IMR-90 (cell line): Measurements from ENCODE around the gene CENPN. TPM values are rescaled to one million over a fixed set of nuclear protein-coding genes. Genes with fewer than 3 reads are reported as not detected.

Experiments used
- ATAC-seq: fragments of 200-7000 bp; cut with Tn5 transposase; 2 replicates; pipeline ENCODE4 v1.9.1; 2020; ENCODE audit warnings: low read depth, mild to moderate bottlenecking, moderate library complexity
- BruUV-seq: library from RNA; stranded (reverse); fragments of 400-500 nt; replicated peaks from 2 replicates; lab custom pipeline; 2021; lab: Mats Ljungman, UMichigan
- CTCF ChIA-PET: fragments of 300-600 bp; formaldehyde crosslinking; extraction: SDS; loops from one replicate; lab custom pipeline; 2021; ENCODE audit warnings: antibody characterized with exemption; lab: Yijun Ruan, JAX
- POLR2A ChIA-PET: fragments of 300-600 bp; sonication (Branson Sonifier 250); formaldehyde crosslinking; loops from one replicate; lab custom pipeline; 2022; ENCODE audit warnings: antibody characterized with exemption; ENCODE audit not compliant: unreplicated experiment; lab: Charles Lee
- DNase-seq: peaks from one replicate; pipeline ENCODE4 v3.0.0; 2013
- H2AFZ ChIP-seq: replicated peaks from 2 replicates; pipeline ENCODE3; 2013; ENCODE audit warnings: low read length, mild to moderate bottlenecking; ENCODE audit not compliant: poor library complexity
- H2AK5ac ChIP-seq: 2 replicates; pipeline ENCODE4 v1.6.1; 2013; ENCODE audit warnings: low read depth, low read length, inconsistent platforms
- H2AK9ac ChIP-seq: replicated peaks from 2 replicates; pipeline ENCODE3; 2013; ENCODE audit warnings: mild to moderate bottlenecking, low read depth, low read length, moderate library complexity; ENCODE audit not compliant: poor library complexity
- H2BK120ac ChIP-seq: 2 replicates; pipeline ENCODE4 v1.6.1; 2013; ENCODE audit warnings: low read depth, low read length, inconsistent platforms
- H2BK15ac ChIP-seq: 3 replicates; pipeline ENCODE4 v1.6.1; 2013; ENCODE audit warnings: low read depth, low read length, inconsistent platforms
- H2BK20ac ChIP-seq: 2 replicates; pipeline ENCODE4 v1.6.1; 2013; ENCODE audit warnings: low read depth, mild to moderate bottlenecking, inconsistent platforms, low read length, moderate library complexity
- H2BK5ac ChIP-seq: 2 replicates; pipeline ENCODE4 v1.6.1; 2013; ENCODE audit warnings: mild to moderate bottlenecking, low read depth, low read length, inconsistent platforms; ENCODE audit not compliant: poor library complexity, severe bottlenecking
- H3K14ac ChIP-seq: replicated peaks from 2 replicates; pipeline ENCODE4 v1.6.1; 2013; ENCODE audit warnings: low read depth, low read length, inconsistent platforms
- H3K18ac ChIP-seq: 2 replicates; pipeline ENCODE4 v1.6.1; 2013; ENCODE audit warnings: low read depth, low read length, control low read depth
- H3K23ac ChIP-seq: 2 replicates; pipeline ENCODE4 v1.6.1; 2013; ENCODE audit warnings: low read depth, low read length, inconsistent platforms
- H3K27ac ChIP-seq: 2 replicates; pipeline ENCODE4 v1.5.1; 2013; ENCODE audit warnings: mild to moderate bottlenecking, control low read depth, low read length; ENCODE audit not compliant: insufficient read depth
- H3K27me3 ChIP-seq: 2 replicates; pipeline ENCODE4 v1.6.1; 2013; ENCODE audit warnings: low read length; ENCODE audit not compliant: control insufficient read depth, insufficient read depth
- H3K36me3 ChIP-seq: 2 replicates; pipeline ENCODE4 v1.6.1; 2013; ENCODE audit warnings: low read length, mixed read lengths; ENCODE audit not compliant: control insufficient read depth, insufficient read depth
- H3K4ac ChIP-seq: 2 replicates; pipeline ENCODE4 v1.6.1; 2013; ENCODE audit warnings: low read depth, low read length, inconsistent platforms
- H3K4me1 ChIP-seq: 2 replicates; pipeline ENCODE4 v1.6.1; 2013; ENCODE audit warnings: low read length, mixed read lengths; ENCODE audit not compliant: control insufficient read depth, insufficient read depth
- H3K4me2 ChIP-seq: 2 replicates; pipeline ENCODE4 v1.6.1; 2013; ENCODE audit warnings: low read depth, mild to moderate bottlenecking, control low read depth, low read length, moderate library complexity
- H3K4me3 ChIP-seq: 2 replicates; pipeline ENCODE4 v1.5.1; 2013; ENCODE audit warnings: low read depth, mild to moderate bottlenecking, control low read depth, low read length, moderate library complexity; ENCODE audit not compliant: insufficient read depth
- H3K56ac ChIP-seq: 2 replicates; pipeline ENCODE4 v1.6.1; 2013; ENCODE audit warnings: low read length, inconsistent platforms; ENCODE audit not compliant: insufficient read depth; ENCODE audit errors: extremely low read depth
- H3K79me1 ChIP-seq, 2 experiments: 2 replicates each; pipeline ENCODE4 v1.6.1; 2013; ENCODE audit warnings: low read length in 2 of 2, inconsistent platforms in 1 of 2, low read depth in 1 of 2
- H3K9ac ChIP-seq: 2 replicates; pipeline ENCODE4 v1.6.1; 2013; ENCODE audit warnings: low read depth, low read length, control low read depth
- H3K9me1 ChIP-seq: 2 replicates; pipeline ENCODE4 v1.6.1; 2013; ENCODE audit warnings: low read length, inconsistent platforms; ENCODE audit not compliant: insufficient read depth
- H3K9me3 ChIP-seq: 2 replicates; pipeline ENCODE4 v1.6.1; 2013; ENCODE audit warnings: low read length; ENCODE audit not compliant: control insufficient read depth, insufficient read depth
- H4K20me1 ChIP-seq: 2 replicates; pipeline ENCODE4 v1.6.1; 2013; ENCODE audit warnings: low read length, inconsistent platforms; ENCODE audit not compliant: insufficient read depth
- H4K5ac ChIP-seq: 2 replicates; pipeline ENCODE4 v1.6.1; 2013; ENCODE audit warnings: mild to moderate bottlenecking, low read depth, low read length, control low read depth
- H4K8ac ChIP-seq, 2 experiments: 2 replicates each; pipeline ENCODE4 v1.6.1; 2013; ENCODE audit warnings: low read depth in 2 of 2, low read length in 2 of 2, control low read depth in 1 of 2, inconsistent platforms in 1 of 2
- H4K91ac ChIP-seq: 2 replicates; pipeline ENCODE4 v1.6.1; 2013; ENCODE audit warnings: low read depth, low read length, inconsistent platforms; ENCODE audit not compliant: insufficient read depth
- FOS ChIP-seq: fragments of 150-350 bp; IDR thresholded peaks from 2 replicates; pipeline ENCODE4 v1.6.1; 2016; ENCODE audit warnings: low read depth, low read length
- MXI1 ChIP-seq: IDR thresholded peaks from 2 replicates; pipeline ENCODE4 v1.6.1; 2012; ENCODE audit warnings: low read depth, mild to moderate bottlenecking, low read length, moderate library complexity, borderline replicate concordance
- WGBS, 2 experiments: methylation state at CpG; one replicate each; pipeline versions ENCODE4 v1.1.5 to v1.1.7; 2013; ENCODE audit warnings: missing lambda C conversion rate in 2 of 2; ENCODE audit not compliant: insufficient read length in 1 of 2; ENCODE audit errors: extremely low coverage in 2 of 2; 5-methylcytosine and 5-hydroxymethylcytosine counted together
- dilution Hi-C: fragments of 300-500 bp; cut with HindIII; formaldehyde crosslinking; loops from one replicate; pipeline ENCODE4 v1.14.3; 2018; ENCODE audit warnings: low sequenced_read_pairs; ENCODE audit not compliant: unreplicated experiment
- in situ Hi-C: fragments of 300-500 bp; cut with MboI; formaldehyde crosslinking; loops from 3 replicates; pipeline ENCODE4 v1.14.3; 2019; ENCODE audit warnings: low sequenced_read_pairs, inconsistent platforms, mixed read lengths
- intact Hi-C: fragments of 100-400 bp; cut with micrococcal nuclease; formaldehyde crosslinking; loops from 2 replicates; pipeline ENCODE4 v1.10.0; 2022
- polyA plus RNA-seq, 3 experiments: library from polyadenylated mRNA; depleted of rRNA; stranded (reverse); fragments of >200 nt; gene quantifications; 2 replicates each; pipeline ENCODE4 v1.2.3, GENCODE V29; 2012; ENCODE audit warnings: low replicate concordance in 1 of 3
- total RNA-seq: library from RNA; depleted of rRNA; stranded (reverse); fragments of >200 nt; gene quantifications from 2 replicates; pipeline ENCODE4 v1.2.3, GENCODE V29; 2012
- TF ChIP-seq, protein P1 (sequence below): conservative IDR thresholded peaks from 2 replicates; pipeline ENCODE4 v1.5.1; 2012; ENCODE audit warnings: mild to moderate bottlenecking, low read depth, low read length, improper control_type of control experiment

Gene CENPN
- total and polyA plus RNA-seq, 2 of the 4 experiments (the other 2 are of a cell fraction), result 20.5 to 22.8 TPM

DNA sequence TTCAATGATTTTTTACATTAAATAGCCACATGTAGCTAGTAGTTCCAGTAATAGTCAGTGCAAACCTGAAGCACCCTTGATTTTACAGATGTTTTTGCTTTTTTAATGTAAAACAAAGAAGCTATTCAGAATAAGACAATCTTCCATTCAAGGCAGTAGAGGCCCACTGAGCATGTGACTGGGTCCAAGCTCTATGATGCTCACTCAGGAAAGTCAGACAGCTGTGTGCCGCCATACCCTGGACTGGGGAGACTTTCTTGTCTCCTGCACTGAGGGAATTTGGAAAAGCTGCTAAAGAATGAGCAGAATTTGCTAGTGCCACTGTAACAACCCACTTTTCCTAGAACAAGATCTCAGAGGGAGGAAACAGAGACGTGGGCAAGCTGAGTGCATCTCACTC is 11.5 kb downstream of the CENPN start:
- Histone ChIP-seq H2BK120ac (no peak overlapping the region), H3K9ac (no peak overlapping the region), H2BK20ac (no peak overlapping the region), H4K5ac (no peak overlapping the region), H3K4me3 (no peak overlapping the region), H2BK5ac (no peak overlapping the region), H2AK5ac (no peak overlapping the region), H3K14ac (no peak overlapping the region), H2AK9ac (no peak overlapping the region), H3K23ac (no peak overlapping the region), H3K36me3 (peaks cover 16% of the 10 kb centered on the region), H2BK15ac (no peak overlapping the region), H3K4me2 (no peak overlapping the region), H3K27me3 (no peaks in the 10 kb centered on the region), H4K20me1 (no peaks in the 10 kb centered on the region; the same call in 1 of the 2 replicates), H3K79me1 (peaks cover under 1 to 4% of the 10 kb centered on the region in 2 experiments; a peak in 1 of 4 replicates), H2AFZ (no peak overlapping the region), H3K4me1 (no peaks in the 10 kb centered on the region; the same call in 1 of the 2 replicates), H3K4ac (no peak overlapping the region), H3K18ac (no peak overlapping the region), H4K91ac (no peak overlapping the region), H3K9me3 (no peaks in the 10 kb centered on the region), H4K8ac (no peak overlapping the region), H3K9me1 (no peaks in the 10 kb centered on the region), H3K56ac (no peak overlapping the region), H3K27ac (no peak overlapping the region)
- no TSS peak for BruUV-seq
- CTCF ChIA-PET, result interaction anchor here (0.8 to 1.3 kb wide), 2 partner anchors 14 to 17 kb away, joined by 3 to 9 read pairs; partner anchors contain the start of gene ATMIN
- in situ Hi-C loops (no loop called here), intact Hi-C loops (no loop called here), dilution Hi-C loops (no loop called here)
- TF ChIP-seq, protein P1, sequence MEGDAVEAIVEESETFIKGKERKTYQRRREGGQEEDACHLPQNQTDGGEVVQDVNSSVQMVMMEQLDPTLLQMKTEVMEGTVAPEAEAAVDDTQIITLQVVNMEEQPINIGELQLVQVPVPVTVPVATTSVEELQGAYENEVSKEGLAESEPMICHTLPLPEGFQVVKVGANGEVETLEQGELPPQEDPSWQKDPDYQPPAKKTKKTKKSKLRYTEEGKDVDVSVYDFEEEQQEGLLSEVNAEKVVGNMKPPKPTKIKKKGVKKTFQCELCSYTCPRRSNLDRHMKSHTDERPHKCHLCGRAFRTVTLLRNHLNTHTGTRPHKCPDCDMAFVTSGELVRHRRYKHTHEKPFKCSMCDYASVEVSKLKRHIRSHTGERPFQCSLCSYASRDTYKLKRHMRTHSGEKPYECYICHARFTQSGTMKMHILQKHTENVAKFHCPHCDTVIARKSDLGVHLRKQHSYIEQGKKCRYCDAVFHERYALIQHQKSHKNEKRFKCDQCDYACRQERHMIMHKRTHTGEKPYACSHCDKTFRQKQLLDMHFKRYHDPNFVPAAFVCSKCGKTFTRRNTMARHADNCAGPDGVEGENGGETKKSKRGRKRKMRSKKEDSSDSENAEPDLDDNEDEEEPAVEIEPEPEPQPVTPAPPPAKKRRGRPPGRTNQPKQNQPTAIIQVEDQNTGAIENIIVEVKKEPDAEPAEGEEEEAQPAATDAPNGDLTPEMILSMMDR, result no peak
- TF ChIP-seq FOS (no peak), MXI1 (no peak)
- POLR2A ChIA-PET, result no interaction called here
- WGBS, 2 experiments, result no CpG with 5 or more reads among the region's 2 CpGs
- ATAC-seq, result no peak
- no peak for DNase-seq
